MG63 (cell line): Measurements from ENCODE around the gene TUT1. TPM values are rescaled to one million over a fixed set of nuclear protein-coding genes. Genes with fewer than 3 reads are reported as not detected.
"Not testable (repeated sequence)": the region's sequence is repeated elsewhere in the genome, so short reads cannot be mapped to it uniquely, and the experiment has no call there.

Experiments used
- DNase-seq: peaks from one replicate; pipeline ENCODE4 v3.0.0-alpha.2; 2020
- H3K27me3 ChIP-seq: fragments of 250-450 bp; sonication (Bioruptor Pico); 2 replicates; pipeline ENCODE4 v1.5.1; 2020; ENCODE audit warnings: mild to moderate bottlenecking, moderate library complexity
- H3K36me3 ChIP-seq: fragments of 250-450 bp; sonication (Bioruptor Pico); 2 replicates; pipeline ENCODE4 v1.5.1; 2020; ENCODE audit warnings: mild to moderate bottlenecking, moderate library complexity
- H3K4me3 ChIP-seq: fragments of 250-450 bp; sonication (Bioruptor Pico); 2 replicates; pipeline ENCODE4 v1.5.1; 2020; ENCODE audit warnings: mild to moderate bottlenecking, moderate library complexity
- H3K9me3 ChIP-seq: fragments of 250-450 bp; sonication (Bioruptor Pico); 2 replicates; pipeline ENCODE4 v1.5.1; 2020; ENCODE audit warnings: mild to moderate bottlenecking, moderate library complexity
- total RNA-seq: library from RNA; depleted of rRNA; stranded (reverse); fragments of >200 nt; shearing (Covaris generic); gene quantifications from 2 replicates; pipeline ENCODE4 v1.2.3, GENCODE V29; 2014; ENCODE audit warnings: low replicate concordance

The TUT1 gene
- total RNA-seq, 1 experiment from 2014 or later, result 20.3 TPM

GRCh38 chr11:62571493-62571892 lies 19.8 kb downstream of the TUT1 start:
- Histone ChIP-seq H3K4me3 (peak overlapping the region; percentile 82), H3K36me3 (peaks cover 94% of the 10 kb centered on the region)
- H3K27me3 ChIP-seq, H3K9me3 ChIP-seq, DNase-seq: not testable (repeated sequence)

- not testable (repeated sequence) for H3K27me3 ChIP-seq, DNase-seq, H3K9me3 ChIP-seq
- Histone ChIP-seq H3K36me3 (peaks cover 94% of the 10 kb centered on the region), H3K4me3 (peak overlapping the region; percentile 82; the same call in 1 of the 2 replicates)
These were observed 20.4 kb downstream of the TUT1 start for GRCh38 chr11:62570903-62571302.

DNA sequence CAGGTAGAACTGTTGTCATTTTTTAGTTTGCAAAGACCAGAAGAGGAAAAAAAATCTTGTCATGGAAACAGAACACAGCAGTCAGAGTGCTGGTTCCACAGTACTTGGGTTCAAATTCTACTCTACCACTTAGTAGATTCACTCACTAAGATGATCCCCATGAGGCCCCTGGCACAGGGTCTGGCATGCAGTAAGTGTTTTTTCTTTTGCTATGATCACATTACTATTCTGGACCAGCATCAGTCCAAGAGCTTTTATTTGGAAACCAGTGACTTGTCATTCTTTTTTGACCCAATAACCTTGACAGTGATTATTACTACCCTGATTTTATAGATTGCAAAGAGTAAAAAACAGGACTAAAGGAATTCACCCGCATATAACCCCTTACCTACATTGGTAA lies 21.7 kb downstream of the TUT1 start:
- H3K27me3 ChIP-seq, result no peaks in the 10 kb centered on the region
- DNase-seq, result no peak
- H3K4me3 ChIP-seq, result no peak overlapping the region
- H3K9me3 ChIP-seq, result no peaks in the 10 kb centered on the region
- peaks cover 93% of the 10 kb centered on the region for H3K36me3 ChIP-seq

GRCh38 chr11:62567018-62567633 lies 24.2 kb downstream of the TUT1 start:
- no peaks in the 10 kb centered on the region for H3K27me3 ChIP-seq
- no peak for DNase-seq
- peaks cover 95% of the 10 kb centered on the region for H3K36me3 ChIP-seq
- no peak overlapping the region for H3K4me3 ChIP-seq
- H3K9me3 ChIP-seq, result no peaks in the 10 kb centered on the region

DNA sequence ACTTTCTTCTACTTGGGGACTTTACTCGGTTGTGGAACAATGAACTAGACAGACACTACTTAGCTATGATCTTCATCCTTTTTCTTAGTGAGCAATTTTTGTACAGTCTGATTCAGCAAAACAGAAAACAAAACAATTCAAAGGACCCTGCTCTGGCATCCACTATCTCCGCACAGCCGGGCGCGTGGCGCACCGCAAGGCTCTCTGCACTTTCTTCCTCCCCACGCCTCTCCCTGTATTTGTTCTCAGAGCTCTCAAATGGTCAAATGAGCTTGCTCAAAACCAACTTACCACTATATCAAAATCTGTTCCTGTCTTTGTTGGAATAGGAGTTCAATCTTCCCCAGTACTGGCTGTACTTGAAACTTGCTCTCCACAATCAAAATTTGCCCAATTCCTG lies 25.1 kb downstream of the TUT1 start:
- Histone ChIP-seq H3K27me3 (no peaks in the 10 kb centered on the region), H3K36me3 (peaks cover 90% of the 10 kb centered on the region), H3K4me3 (no peak overlapping the region), H3K9me3 (no peaks in the 10 kb centered on the region)
- DNase-seq, result no peak

GRCh38 chr11:62565100-62565802 lies 26.1 kb downstream of the TUT1 start:
- no peaks in the 10 kb centered on the region for H3K27me3 ChIP-seq
- H3K36me3 ChIP-seq, result peaks cover 88% of the 10 kb centered on the region
- H3K9me3 ChIP-seq, result no peaks in the 10 kb centered on the region
- H3K4me3 ChIP-seq, result no peak overlapping the region
- no peak for DNase-seq

GRCh38 chr11:62561677-62562230 lies 29.6 kb downstream of the TUT1 start:
- not testable (repeated sequence) for H3K9me3 ChIP-seq, DNase-seq, H3K27me3 ChIP-seq, H3K4me3 ChIP-seq
- H3K36me3 ChIP-seq, result peaks cover 88% of the 10 kb centered on the region

DNA sequence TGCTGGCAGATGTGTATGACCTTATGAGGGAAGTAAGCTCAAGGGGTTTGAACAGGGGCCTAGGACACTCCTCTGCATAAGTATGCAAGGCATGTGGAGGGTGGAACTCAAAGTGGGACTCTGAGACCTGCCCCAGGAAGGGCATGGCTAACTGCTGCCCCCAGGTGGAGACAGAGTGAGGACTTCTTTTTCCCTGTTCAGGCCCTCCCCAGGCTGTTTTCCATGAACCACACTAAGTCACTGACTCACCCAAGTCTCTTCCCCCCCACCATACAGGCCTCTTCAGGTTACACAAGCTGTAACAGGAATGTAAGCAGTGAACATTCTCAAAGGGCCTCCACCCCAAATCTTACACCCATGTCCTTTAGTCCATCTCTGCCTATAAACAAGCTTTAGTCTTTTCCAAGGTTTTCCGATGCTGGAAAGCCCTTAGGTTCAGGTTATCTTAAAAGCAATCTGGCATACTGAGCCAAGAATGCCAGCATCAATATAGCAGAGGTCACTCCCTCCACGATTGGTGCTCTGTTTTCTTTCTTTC lies 30.7 kb downstream of the TUT1 start:
- Histone ChIP-seq H3K4me3 (no peak overlapping the region), H3K9me3 (no peaks in the 10 kb centered on the region), H3K27me3 (no peaks in the 10 kb centered on the region), H3K36me3 (peaks cover 84% of the 10 kb centered on the region)
- DNase-seq, result peak; percentile 93

DNA sequence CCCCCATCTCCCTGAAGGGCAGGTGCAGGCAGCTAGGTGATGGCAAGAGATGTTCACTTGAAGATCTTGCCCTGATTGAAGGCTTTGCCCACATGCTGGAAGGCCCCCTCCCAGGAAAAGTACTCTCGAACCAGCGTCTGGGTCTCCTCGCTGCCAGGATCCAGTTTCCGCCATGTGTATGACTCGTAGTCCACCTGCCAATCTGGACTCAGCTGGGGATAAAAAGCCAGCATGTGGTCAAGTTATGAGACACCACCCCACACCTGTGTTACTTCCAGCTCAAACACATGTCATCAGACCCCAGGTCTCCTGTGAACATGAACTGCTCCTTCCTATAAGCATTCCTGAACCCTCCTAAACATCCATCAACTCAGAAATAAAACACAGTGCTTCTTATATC lies 31.7 kb downstream of the TUT1 start:
- not testable (repeated sequence) for H3K27me3 ChIP-seq, H3K4me3 ChIP-seq, DNase-seq, H3K9me3 ChIP-seq
- H3K36me3 ChIP-seq, result peaks cover 83% of the 10 kb centered on the region

DNA sequence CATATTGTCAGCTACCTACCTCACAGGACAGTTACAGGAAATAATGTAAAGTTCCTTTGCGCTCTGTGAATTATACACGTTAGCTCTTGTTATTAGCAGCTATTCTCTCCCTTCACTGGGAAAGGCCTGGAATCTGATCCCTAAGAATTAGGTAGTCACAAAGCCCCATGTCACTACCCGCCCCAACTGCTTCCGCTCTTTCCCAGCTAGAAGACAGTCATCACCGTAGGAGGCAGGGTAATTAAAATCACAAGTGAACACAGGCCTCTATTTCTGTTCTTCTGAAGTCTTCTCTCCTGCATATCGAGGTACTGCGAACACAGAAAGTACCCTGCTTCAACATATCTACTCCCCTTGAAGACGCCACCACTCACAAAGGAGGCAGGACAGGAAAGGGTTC lies 32.1 kb downstream of the TUT1 start:
- H3K27me3 ChIP-seq, result no peaks in the 10 kb centered on the region
- H3K36me3 ChIP-seq, result peaks cover 82% of the 10 kb centered on the region
- no peak overlapping the region for H3K4me3 ChIP-seq
- DNase-seq, result no peak
- H3K9me3 ChIP-seq, result no peaks in the 10 kb centered on the region

GRCh38 chr11:62558669-62559068 lies 32.7 kb downstream of the TUT1 start:
- no peak overlapping the region for H3K4me3 ChIP-seq
- no peak for DNase-seq
- H3K27me3 ChIP-seq, result no peaks in the 10 kb centered on the region
- peaks cover 77% of the 10 kb centered on the region for H3K36me3 ChIP-seq
- no peaks in the 10 kb centered on the region for H3K9me3 ChIP-seq

DNA sequence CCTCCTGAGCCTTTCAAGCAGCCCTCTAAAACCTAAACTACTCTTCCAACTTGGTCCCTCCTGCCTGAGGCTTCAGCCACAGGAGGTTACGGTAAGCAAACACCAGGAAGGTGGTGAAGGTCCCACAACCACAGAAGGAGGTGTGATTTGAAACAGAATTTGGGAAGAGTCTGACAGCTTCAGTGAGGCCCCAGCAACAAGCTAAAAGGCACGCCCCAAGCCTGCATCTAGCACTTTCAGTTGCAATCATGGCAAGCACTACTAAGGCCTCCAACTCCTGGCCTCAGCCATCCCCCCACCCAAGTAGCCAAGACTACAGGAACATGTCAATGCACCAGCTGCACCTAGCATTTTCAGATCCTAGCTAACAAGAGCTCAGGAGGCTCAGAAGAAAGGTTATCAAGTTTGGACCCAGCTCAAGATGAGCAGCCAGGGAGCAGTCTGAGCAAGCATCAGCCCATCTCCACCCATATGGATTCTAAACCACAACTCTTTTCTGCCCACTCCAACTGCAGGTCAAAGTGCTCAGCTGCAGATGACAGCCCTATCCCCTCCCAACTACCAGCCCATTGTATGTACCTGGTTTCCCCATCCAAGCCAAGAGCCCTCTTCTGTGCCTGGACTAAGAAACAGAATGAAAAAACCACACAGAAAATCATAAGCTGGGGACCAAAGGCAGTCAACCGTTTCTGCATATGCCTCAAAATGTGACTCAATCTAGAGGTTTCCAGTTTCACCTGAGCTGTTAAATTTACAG lies 34.3 kb downstream of the TUT1 start:
- no peak for DNase-seq
- Histone ChIP-seq H3K36me3 (peaks cover 63% of the 10 kb centered on the region), H3K4me3 (no peak overlapping the region)

GRCh38 chr11:62556108-62556874 lies 35.0 kb downstream of the TUT1 start:
- H3K4me3 ChIP-seq, result no peak overlapping the region
- H3K36me3 ChIP-seq, result peaks cover 63% of the 10 kb centered on the region
- peak; percentile 98 for DNase-seq
- no peaks in the 10 kb centered on the region for H3K9me3 ChIP-seq
- H3K27me3 ChIP-seq, result no peaks in the 10 kb centered on the region

More for the DNA sequence above, 34.3 kb downstream of the TUT1 start:
- no peaks in the 10 kb centered on the region for H3K27me3 ChIP-seq
- no peaks in the 10 kb centered on the region for H3K9me3 ChIP-seq

DNA sequence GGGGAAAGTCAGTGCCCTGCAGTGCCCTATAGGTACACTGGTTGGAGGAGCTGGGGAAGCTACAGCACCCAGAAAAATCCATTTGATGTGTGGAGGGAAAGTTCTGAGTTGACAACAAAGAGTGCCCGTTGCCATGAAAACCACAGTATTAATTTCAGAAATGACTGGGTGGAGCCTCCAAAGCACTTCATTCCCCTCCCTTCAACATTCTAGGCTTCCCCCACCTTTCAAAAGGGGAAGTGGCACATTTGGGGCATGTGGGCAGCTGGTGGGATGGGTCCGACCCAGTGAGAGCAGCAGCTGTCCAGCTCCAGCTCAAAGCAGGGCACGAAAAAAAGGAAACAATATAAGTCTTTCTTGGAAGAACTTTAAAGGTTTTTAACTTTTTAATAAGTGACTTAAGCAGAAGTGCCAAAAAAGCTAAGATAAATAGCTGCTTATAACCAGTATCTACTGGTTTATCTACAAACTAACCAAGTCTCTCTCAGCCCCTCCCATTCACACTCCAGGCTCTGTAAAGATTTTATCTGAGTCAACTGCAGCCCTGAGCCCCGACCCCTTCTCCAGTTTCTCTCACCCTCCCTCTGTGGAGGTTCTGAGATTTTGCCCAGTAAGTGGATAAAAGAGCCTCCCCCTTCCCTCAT lies 35.7 kb downstream of the TUT1 start:
- H3K4me3 ChIP-seq, result no peak overlapping the region
- peaks cover 57% of the 10 kb centered on the region for H3K36me3 ChIP-seq
- no peaks in the 10 kb centered on the region for H3K27me3 ChIP-seq
- DNase-seq, result no peak
- H3K9me3 ChIP-seq, result no peaks in the 10 kb centered on the region

- no peaks in the 10 kb centered on the region for H3K27me3 ChIP-seq
- peaks cover 48% of the 10 kb centered on the region for H3K36me3 ChIP-seq
- no peaks in the 10 kb centered on the region for H3K9me3 ChIP-seq
- DNase-seq, result peak; percentile 60
- no peak overlapping the region for H3K4me3 ChIP-seq
These were observed 36.7 kb downstream of the TUT1 start for GRCh38 chr11:62554387-62555167.
